Activated CD4-positive, CD25-positive, alpha-beta regulatory T cell (primary cell): ENCODE data around the gene NTHL1.

ENCODE experiments used
- DNase-seq, 4 experiments: peaks; one replicate each; lab custom pipeline; 2025; lab: John Stamatoyannopoulos, UW

The NTHL1 gene

DNA sequence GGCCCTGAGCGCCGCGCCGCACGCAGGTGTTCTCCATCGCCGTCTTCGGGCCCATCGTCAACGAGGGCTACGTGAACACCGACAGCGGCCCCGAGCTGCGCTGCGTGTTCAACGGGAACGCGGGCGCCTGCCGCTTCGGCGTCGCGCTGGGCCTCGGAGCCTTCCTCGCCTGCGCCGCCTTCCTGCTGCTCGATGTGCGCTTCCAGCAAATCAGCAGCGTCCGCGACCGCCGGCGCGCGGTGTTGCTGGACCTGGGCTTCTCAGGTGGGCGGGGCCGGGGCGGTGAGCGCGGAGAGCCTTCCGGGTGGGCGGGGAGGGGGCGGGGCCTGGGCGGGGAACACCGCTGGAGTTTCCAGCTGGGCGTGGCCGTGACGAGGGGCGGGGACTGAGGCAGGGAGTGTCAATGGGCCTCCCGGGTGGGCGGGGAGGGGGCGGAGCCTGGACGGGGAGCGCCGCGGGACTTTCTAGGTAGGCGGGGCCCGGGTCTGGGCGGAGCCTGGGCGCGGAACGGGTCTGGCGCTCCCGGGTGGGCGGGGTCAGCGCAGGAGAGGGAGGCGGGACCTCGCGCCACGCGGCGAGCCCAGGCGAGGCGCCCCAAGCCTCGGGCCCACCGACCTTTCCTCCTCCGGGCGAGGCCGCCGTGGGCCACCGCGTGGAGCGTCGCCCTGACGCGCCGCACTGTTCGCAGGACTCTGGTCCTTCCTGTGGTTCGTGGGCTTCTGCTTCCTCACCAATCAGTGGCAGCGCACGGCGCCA, 55.5 kb downstream of the NTHL1 start:
- DNase-seq, result peak; percentile 97 to 99 (median 98)

DNA sequence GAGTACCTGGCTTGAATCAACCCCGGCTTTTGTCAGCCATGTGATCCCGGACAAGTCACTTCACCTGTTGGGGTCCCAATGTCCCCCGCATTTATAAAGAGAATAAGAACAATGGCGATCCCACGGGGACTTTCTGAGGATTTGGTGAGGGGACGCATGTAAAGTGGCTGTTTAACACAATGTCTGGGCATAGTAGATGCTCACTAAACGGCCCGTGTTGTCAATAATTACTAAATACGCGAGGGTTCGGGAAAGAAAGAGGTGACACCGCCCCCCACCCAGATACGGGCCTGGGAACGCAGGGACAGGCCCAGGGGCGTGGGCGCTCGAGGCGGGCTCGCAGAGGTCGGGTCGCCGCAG, 56.1 kb downstream of the NTHL1 start:
- DNase-seq, result no peak

DNA sequence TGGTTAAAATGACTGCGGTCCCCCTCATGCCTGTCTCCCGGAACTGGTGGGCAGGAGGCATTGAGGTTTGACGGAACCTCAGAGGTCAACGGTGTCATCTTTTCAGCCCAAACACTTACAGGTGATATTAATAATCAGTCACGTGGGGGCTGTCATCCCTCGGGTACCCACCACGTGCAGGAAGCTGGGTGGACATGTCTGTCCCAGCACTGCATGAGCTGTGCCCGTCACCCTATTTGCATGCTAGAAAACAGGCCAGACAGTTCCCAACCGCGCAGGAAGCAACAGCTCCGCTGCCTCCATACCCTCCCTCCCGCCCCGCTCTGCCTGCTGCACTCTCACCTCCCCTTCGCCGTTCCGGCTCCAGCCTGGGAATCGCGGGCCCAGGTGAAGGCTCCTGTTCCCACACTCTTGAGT, 56.5 kb downstream of the NTHL1 start:
- no peak for DNase-seq

DNA sequence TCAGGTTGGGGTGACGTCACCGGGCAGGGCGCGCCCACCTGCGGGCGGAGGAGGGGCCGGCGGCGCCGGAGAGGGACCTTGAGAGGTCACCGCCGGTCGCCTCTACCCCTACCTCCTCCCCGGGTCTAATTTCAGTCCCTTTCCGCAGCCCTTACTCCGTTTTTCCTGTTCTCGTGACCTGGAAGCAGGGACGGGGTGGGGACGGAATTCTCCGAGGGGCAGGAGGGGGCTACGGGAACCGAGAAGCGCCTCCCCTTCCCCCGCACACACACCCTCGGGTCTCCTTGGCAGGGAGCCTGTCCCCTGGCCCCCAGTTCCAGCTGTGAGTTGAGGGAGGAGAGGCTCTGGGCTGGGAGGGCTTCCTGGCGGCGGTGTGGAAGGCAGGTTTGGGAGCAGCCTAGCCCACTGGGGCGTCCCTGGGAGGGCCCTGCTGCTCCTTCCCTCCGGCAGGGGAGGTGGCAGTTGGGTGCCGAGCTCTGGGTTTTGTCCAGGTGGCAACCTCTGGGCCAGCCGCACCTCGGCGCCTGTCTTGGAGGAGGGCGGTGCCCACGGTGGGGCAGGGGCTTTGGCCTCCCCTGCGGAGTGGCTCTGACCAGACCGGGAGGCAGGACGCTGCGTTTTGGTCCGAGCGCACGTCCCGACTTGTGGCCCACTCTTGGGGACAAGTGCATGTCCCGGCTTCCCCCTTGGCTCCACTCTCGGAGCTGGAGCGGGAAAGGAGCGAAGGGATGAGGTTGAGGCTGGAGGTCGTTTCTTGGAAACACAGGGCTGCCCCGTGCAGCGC, 57.1 kb downstream of the NTHL1 start:
- no peak for DNase-seq

DNA sequence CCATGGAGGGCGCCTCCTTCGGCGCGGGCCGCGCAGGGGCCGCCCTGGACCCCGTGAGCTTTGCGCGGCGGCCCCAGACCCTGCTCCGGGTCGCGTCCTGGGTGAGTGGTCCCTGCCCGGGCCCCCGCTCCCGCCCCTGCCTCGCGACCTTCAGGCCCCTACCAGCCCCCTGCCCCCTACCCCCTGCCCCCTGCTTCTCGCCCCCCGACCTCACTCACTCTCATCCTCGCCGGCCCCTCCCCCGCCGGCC, 57.6 kb downstream of the NTHL1 start:
- no peak for DNase-seq
